Activated B cell treated with CpG ODN at 0.5 μM for 24 hours (primary cell): ENCODE measurements around the gene DNAH7. TPM values are rescaled to one million over a fixed set of nuclear protein-coding genes. Genes with fewer than 3 reads are reported as not detected.

Experiments
- ATAC-seq: fragments of 200-7000 bp; cut with Tn5 transposase; one replicate; pipeline ENCODE4 v1.10.0; 2021; ENCODE audit warnings: low read depth, mild to moderate bottlenecking, moderate library complexity
- CTCF ChIA-PET: fragments of 350-600 bp; sonication (Branson Sonifier 250); formaldehyde crosslinking; loops from one replicate; lab custom pipeline; 2021; ENCODE audit warnings: antibody characterized with exemption; lab: Charles Lee
- POLR2A ChIA-PET: fragments of 350-600 bp; sonication (Branson Sonifier 250); formaldehyde crosslinking; loops from one replicate; lab custom pipeline; 2021; ENCODE audit warnings: antibody characterized with exemption; lab: Charles Lee
- DNase-seq: peaks from one replicate; pipeline ENCODE4 v3.0.0; 2022
- H3K27ac Mint-ChIP-seq: one replicate; pipeline ENCODE4 v1.8.0; 2020; ENCODE audit warnings: mixed read lengths
- H3K27me3 Mint-ChIP-seq: one replicate; pipeline ENCODE4 v1.8.0; 2021; ENCODE audit warnings: mixed read lengths
- H3K36me3 Mint-ChIP-seq: one replicate; pipeline ENCODE4 v1.8.0; 2021; ENCODE audit warnings: low read depth, mixed read lengths
- H3K4me1 Mint-ChIP-seq: one replicate; pipeline ENCODE4 v1.8.0; 2021; ENCODE audit warnings: mixed read lengths
- H3K4me3 Mint-ChIP-seq: one replicate; pipeline ENCODE4 v1.8.0; 2020; ENCODE audit warnings: mild to moderate bottlenecking, mixed read lengths
- H3K9me3 Mint-ChIP-seq: one replicate; pipeline ENCODE4 v1.8.0; 2020; ENCODE audit warnings: mixed read lengths
- intact Hi-C: fragments of 100-400 bp; cut with micrococcal nuclease; formaldehyde crosslinking; loops from one replicate; pipeline ENCODE4 v1.15.1; 2024
- total RNA-seq: library from RNA; stranded (reverse); gene quantifications from 2 replicates; pipeline ENCODE4 v1.2.3, GENCODE V29; 2022
- TF ChIP-seq, protein P1 (sequence below): fragments of 200-600 bp; IDR thresholded peaks from one replicate; pipeline ENCODE4 v1.8.0; 2022; ENCODE audit warnings: antibody characterized with exemption, mild to moderate bottlenecking

The DNAH7 gene
- total RNA-seq, 1 donor from 2014 or later = 0.29 TPM

DNA sequence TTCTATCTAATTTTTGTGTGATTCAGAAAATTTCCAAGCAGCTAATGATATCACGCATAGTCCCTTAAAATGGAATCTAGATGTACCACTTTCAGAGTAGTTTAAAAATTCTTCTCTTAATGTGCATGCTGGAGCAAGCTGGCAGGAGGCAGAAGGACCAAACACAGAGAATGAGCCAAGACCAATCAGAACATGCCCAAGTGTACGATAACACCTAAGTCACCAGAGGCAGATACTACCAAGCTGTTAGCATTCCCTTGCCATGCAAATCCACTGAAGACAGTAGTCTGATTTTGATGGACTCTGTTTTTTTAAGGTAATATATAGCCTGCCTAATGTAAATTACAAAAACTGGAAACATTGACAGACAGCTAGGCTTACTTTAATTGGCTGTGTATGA, 109.3 kb downstream of the DNAH7 start:
- no peaks in the 10 kb centered on the region for H3K4me1 Mint-ChIP-seq
- H3K4me3 Mint-ChIP-seq = no peak overlapping the region
- H3K27me3 Mint-ChIP-seq = peaks cover 9% of the 10 kb centered on the region
- ChIA-PET POLR2A (no interaction called here), CTCF (no interaction called here)
- ATAC-seq (no peak), DNase-seq (no peak)
- H3K36me3 Mint-ChIP-seq = no peaks in the 10 kb centered on the region
- peaks cover 2% of the 10 kb centered on the region for H3K9me3 Mint-ChIP-seq
- intact Hi-C loops = no loop called here
- TF ChIP-seq, protein P1, sequence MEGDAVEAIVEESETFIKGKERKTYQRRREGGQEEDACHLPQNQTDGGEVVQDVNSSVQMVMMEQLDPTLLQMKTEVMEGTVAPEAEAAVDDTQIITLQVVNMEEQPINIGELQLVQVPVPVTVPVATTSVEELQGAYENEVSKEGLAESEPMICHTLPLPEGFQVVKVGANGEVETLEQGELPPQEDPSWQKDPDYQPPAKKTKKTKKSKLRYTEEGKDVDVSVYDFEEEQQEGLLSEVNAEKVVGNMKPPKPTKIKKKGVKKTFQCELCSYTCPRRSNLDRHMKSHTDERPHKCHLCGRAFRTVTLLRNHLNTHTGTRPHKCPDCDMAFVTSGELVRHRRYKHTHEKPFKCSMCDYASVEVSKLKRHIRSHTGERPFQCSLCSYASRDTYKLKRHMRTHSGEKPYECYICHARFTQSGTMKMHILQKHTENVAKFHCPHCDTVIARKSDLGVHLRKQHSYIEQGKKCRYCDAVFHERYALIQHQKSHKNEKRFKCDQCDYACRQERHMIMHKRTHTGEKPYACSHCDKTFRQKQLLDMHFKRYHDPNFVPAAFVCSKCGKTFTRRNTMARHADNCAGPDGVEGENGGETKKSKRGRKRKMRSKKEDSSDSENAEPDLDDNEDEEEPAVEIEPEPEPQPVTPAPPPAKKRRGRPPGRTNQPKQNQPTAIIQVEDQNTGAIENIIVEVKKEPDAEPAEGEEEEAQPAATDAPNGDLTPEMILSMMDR = no peak
- H3K27ac Mint-ChIP-seq = no peak overlapping the region

- no peak for ATAC-seq
- no peak for DNase-seq
- no peaks in the 10 kb centered on the region for H3K36me3 Mint-ChIP-seq
- H3K4me1 Mint-ChIP-seq = no peaks in the 10 kb centered on the region
- POLR2A ChIA-PET = no interaction called here
- CTCF ChIA-PET = no interaction called here
- H3K27me3 Mint-ChIP-seq = peaks cover 9% of the 10 kb centered on the region
- no peak overlapping the region for H3K4me3 Mint-ChIP-seq
- intact Hi-C loops = no loop called here
- H3K27ac Mint-ChIP-seq = no peak overlapping the region
- TF ChIP-seq, protein P1 = no peak
- peaks cover 10% of the 10 kb centered on the region for H3K9me3 Mint-ChIP-seq
Observed at GRCh38 chr2:195956725-195957124, 111.9 kb downstream of the DNAH7 start.

- ChIA-PET POLR2A (no interaction called here), CTCF (no interaction called here)
- no peak for ATAC-seq
- Mint-ChIP-seq H3K4me3 (no peak overlapping the region), H3K9me3 (peaks cover 6% of the 10 kb centered on the region), H3K27me3 (no peaks in the 10 kb centered on the region), H3K36me3 (no peaks in the 10 kb centered on the region), H3K27ac (no peak overlapping the region), H3K4me1 (peaks cover 7% of the 10 kb centered on the region)
- TF ChIP-seq, protein P1 = no peak
- no peak for DNase-seq
- intact Hi-C loops = no loop called here
Observed at GRCh38 chr2:195945056-195945455, 123.6 kb downstream of the DNAH7 start.

- no peaks in the 10 kb centered on the region for H3K27me3 Mint-ChIP-seq
- ChIA-PET POLR2A (no interaction called here), CTCF (interaction anchor here (0.8 kb wide), 1 partner anchor 439 kb away, joined by 3 read pairs; no protein-coding TSS in a partner anchor)
- no peak overlapping the region for H3K27ac Mint-ChIP-seq
- TF ChIP-seq, protein P1 = no peak
- no peak for DNase-seq
- intact Hi-C loops = loop anchor here (5.0 kb wide), 2 partner anchors 400 to 440 kb away; no protein-coding TSS in a partner anchor
- no peaks in the 10 kb centered on the region for H3K4me1 Mint-ChIP-seq
- ATAC-seq = no peak
- peaks cover 4% of the 10 kb centered on the region for H3K9me3 Mint-ChIP-seq
- no peaks in the 10 kb centered on the region for H3K36me3 Mint-ChIP-seq
- no peak overlapping the region for H3K4me3 Mint-ChIP-seq
Observed at GRCh38 chr2:195937176-195937575, 131.5 kb downstream of the DNAH7 start.

DNA sequence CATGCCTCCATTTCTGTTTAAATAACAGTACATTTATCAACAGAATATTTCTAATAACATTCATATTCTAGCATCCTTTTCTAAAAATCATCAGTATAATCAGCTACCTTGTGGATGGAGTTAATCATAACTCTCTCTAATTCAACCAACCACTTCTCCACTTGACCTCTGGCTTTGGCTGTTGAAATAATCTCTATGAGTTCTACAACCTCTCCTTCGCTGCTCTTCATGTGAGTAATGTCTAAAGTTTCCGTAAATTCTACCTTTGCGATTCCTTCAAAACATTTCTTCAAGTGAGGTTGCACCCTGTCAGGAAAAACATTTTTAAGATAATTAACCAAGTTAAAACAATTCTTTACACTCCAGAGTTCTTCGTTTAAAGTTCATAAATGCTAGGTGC, 134.2 kb downstream of the DNAH7 start:
- Mint-ChIP-seq H3K4me3 (no peak overlapping the region), H3K36me3 (no peaks in the 10 kb centered on the region), H3K4me1 (no peaks in the 10 kb centered on the region), H3K27ac (no peak overlapping the region), H3K9me3 (peaks cover 2% of the 10 kb centered on the region), H3K27me3 (no peaks in the 10 kb centered on the region)
- ChIA-PET POLR2A (no interaction called here), CTCF (interaction anchor here (0.7 kb wide), 1 partner anchor 436 kb away, joined by 3 read pairs; no protein-coding TSS in a partner anchor)
- DNase-seq = no peak
- TF ChIP-seq, protein P1 = no peak
- no peak for ATAC-seq
- intact Hi-C loops = no loop called here
